OCI-LY1 (cell line): Measurements from ENCODE around the gene ZNF267.

Experiments used
- CTCF ChIP-seq: fragments of 200-600 bp; sonication (generic), shearing (Covaris generic); IDR thresholded peaks from 2 replicates; pipeline ENCODE4 v1.5.1; 2017; ENCODE audit warnings: mild to moderate bottlenecking, antibody characterized with exemption, low read length, moderate library complexity, mixed read lengths
- EZH2 ChIP-seq: fragments of 200-600 bp; sonication (generic), shearing (Covaris generic); IDR thresholded peaks from 2 replicates; pipeline ENCODE4 v1.8.0; 2017; ENCODE audit warnings: borderline replicate concordance, mixed run types, mild to moderate bottlenecking, antibody characterized with exemption, low read length, moderate library complexity, mixed read lengths

- TF ChIP-seq CTCF (no peak), EZH2 (no peak)
These were observed at the start of gene ZNF267 for GRCh38 chr16:31873556-31874365.
